WTC11 (cell line): Measurements from ENCODE around the gene PRDX2. TPM values are rescaled to one million over a fixed set of nuclear protein-coding genes. Genes with fewer than 3 reads are reported as not detected.

Source experiments
- ATAC-seq: fragments of 200-7000 bp; cut with Tn5 transposase; 2 replicates; pipeline ENCODE4 v1.10.0; 2021; ENCODE audit warnings: mild to moderate bottlenecking, moderate library complexity
- CTCF ChIA-PET: fragments of 300-600 bp; sonication (Branson Sonifier 250); formaldehyde crosslinking; loops from one replicate; lab custom pipeline; 2021; ENCODE audit warnings: antibody characterized with exemption; lab: Charles Lee
- POLR2A ChIA-PET: fragments of 350-600 bp; sonication (Branson Sonifier 250); formaldehyde crosslinking; loops from one replicate; lab custom pipeline; 2021; ENCODE audit warnings: antibody characterized with exemption; lab: Charles Lee
- DNase-seq: peaks from one replicate; pipeline ENCODE4 v3.0.0; 2021; ENCODE audit warnings: low spot score
- H3K27ac Mint-ChIP-seq: 2 replicates; pipeline ENCODE4 v1.8.0; 2021; ENCODE audit warnings: mixed read lengths
- H3K27me3 Mint-ChIP-seq: 2 replicates; pipeline ENCODE4 v1.8.0; 2021; ENCODE audit warnings: low read depth, mild to moderate bottlenecking, moderate library complexity, mixed read lengths
- H3K36me3 Mint-ChIP-seq: 2 replicates; pipeline ENCODE4 v1.8.0; 2021; ENCODE audit warnings: mixed read lengths
- H3K4me1 Mint-ChIP-seq: 2 replicates; pipeline ENCODE4 v1.8.0; 2022; ENCODE audit warnings: mixed read lengths
- H3K4me3 Mint-ChIP-seq: 2 replicates; pipeline ENCODE4 v1.8.0; 2021; ENCODE audit warnings: mild to moderate bottlenecking, moderate library complexity, mixed read lengths
- H3K9me3 Mint-ChIP-seq: 2 replicates; pipeline ENCODE4 v1.8.0; 2021; ENCODE audit warnings: mixed read lengths
- AFF4 ChIP-seq: sonication (generic); formaldehyde crosslinking; IDR thresholded peaks from 2 replicates; pipeline ENCODE4 v1.8.1; 2023; ENCODE audit warnings: mild to moderate bottlenecking, missing genetic modification reagents, borderline replicate concordance
- ARID4B ChIP-seq: sonication (generic); formaldehyde crosslinking; IDR thresholded peaks from 2 replicates; pipeline ENCODE4 v1.8.0; 2023; ENCODE audit warnings: missing genetic modification reagents, mild to moderate bottlenecking, borderline replicate concordance
- EMX1 ChIP-seq: fragments of 250-450 bp; sonication (Bioruptor Pico); IDR thresholded peaks from 2 replicates; pipeline ENCODE4 v1.8.0; 2021; ENCODE audit warnings: mild to moderate bottlenecking
- FOXK1 ChIP-seq: sonication (generic); formaldehyde crosslinking; IDR thresholded peaks from 2 replicates; pipeline ENCODE4 v1.8.0; 2022; ENCODE audit warnings: mild to moderate bottlenecking, moderate library complexity, missing genetic modification reagents
- GTF2I ChIP-seq: fragments of 250-450 bp; sonication (Bioruptor Pico); conservative IDR thresholded peaks from 2 replicates; pipeline ENCODE4 v1.4.0; 2021; ENCODE audit warnings: mild to moderate bottlenecking
- JAZF1 ChIP-seq: fragments of 250-450 bp; sonication (Bioruptor Pico); IDR thresholded peaks from 2 replicates; pipeline ENCODE4 v1.9.0; 2021; ENCODE audit warnings: moderate library complexity, mild to moderate bottlenecking, inconsistent platforms
- MAX ChIP-seq: sonication (generic); formaldehyde crosslinking; IDR thresholded peaks from 2 replicates; pipeline ENCODE4 v1.8.0; 2022; ENCODE audit warnings: mild to moderate bottlenecking, missing genetic modification reagents
- MYBL2 ChIP-seq: sonication (generic); formaldehyde crosslinking; IDR thresholded peaks from 2 replicates; pipeline ENCODE4 v1.8.1; 2023; ENCODE audit warnings: mild to moderate bottlenecking, moderate library complexity, missing genetic modification reagents
- PRDM15 ChIP-seq: sonication (generic); formaldehyde crosslinking; IDR thresholded peaks from 2 replicates; pipeline ENCODE4 v1.8.0; 2022; ENCODE audit warnings: missing genetic modification reagents
- PREB ChIP-seq: sonication (generic); formaldehyde crosslinking; IDR thresholded peaks from 2 replicates; pipeline ENCODE4 v1.8.1; 2022; ENCODE audit warnings: mild to moderate bottlenecking, missing genetic modification reagents, moderate library complexity, borderline replicate concordance
- PRRX2 ChIP-seq: fragments of 250-450 bp; sonication (Bioruptor Pico); IDR thresholded peaks from 2 replicates; pipeline ENCODE4 v1.8.0; 2021; ENCODE audit warnings: mild to moderate bottlenecking
- RORB ChIP-seq: fragments of 250-450 bp; sonication (Bioruptor Pico); IDR thresholded peaks from 2 replicates; pipeline ENCODE4 v1.9.0; 2021; ENCODE audit warnings: mild to moderate bottlenecking
- TEAD1 ChIP-seq: sonication (generic); formaldehyde crosslinking; IDR thresholded peaks from 2 replicates; pipeline ENCODE4 v1.8.0; 2022; ENCODE audit warnings: mild to moderate bottlenecking, missing genetic modification reagents
- USF2 ChIP-seq: sonication (generic); formaldehyde crosslinking; IDR thresholded peaks from 2 replicates; pipeline ENCODE4 v1.8.1; 2023; ENCODE audit warnings: mild to moderate bottlenecking, missing genetic modification reagents, moderate library complexity
- ZBTB21 ChIP-seq: sonication (generic); formaldehyde crosslinking; IDR thresholded peaks from 2 replicates; pipeline ENCODE4 v1.8.1; 2023; ENCODE audit warnings: mild to moderate bottlenecking, missing genetic modification reagents, borderline replicate concordance
- ZNF396 ChIP-seq: fragments of 250-450 bp; sonication (Bioruptor Pico); IDR thresholded peaks from 2 replicates; pipeline ENCODE4 v1.8.0; 2021; ENCODE audit warnings: mild to moderate bottlenecking, moderate library complexity, borderline replicate concordance
- ZNF512 ChIP-seq: sonication (generic); formaldehyde crosslinking; IDR thresholded peaks from 2 replicates; pipeline ENCODE4 v1.8.1; 2022; ENCODE audit warnings: missing genetic modification reagents, borderline replicate concordance
- ZSCAN18 ChIP-seq: fragments of 250-450 bp; sonication (Bioruptor Pico); IDR thresholded peaks from 2 replicates; pipeline ENCODE4 v2.1.2; 2022; ENCODE audit warnings: mild to moderate bottlenecking, moderate library complexity
- total RNA-seq: library from RNA; stranded (reverse); gene quantifications from 3 replicates; pipeline ENCODE4 v1.2.3, GENCODE V29; 2021

Gene PRDX2
- total RNA-seq, 1 experiment from 2014 or later = 378 TPM

GRCh38 chr19:12782424-12783290 lies 18.9 kb downstream of the PRDX2 start:
- H3K27me3 Mint-ChIP-seq = no peaks in the 10 kb centered on the region; the same call in 1 of the 2 replicates
- peaks cover 19% of the 10 kb centered on the region for H3K4me1 Mint-ChIP-seq
- no peaks in the 10 kb centered on the region for H3K36me3 Mint-ChIP-seq
- H3K4me3 Mint-ChIP-seq = peak overlapping the region; percentile 77
- ChIA-PET POLR2A (interaction anchor here (1.1 to 1.7 kb wide), 2 partner anchors 9 to 11 kb away, joined by 4 to 6 read pairs; partner anchors contain the start of gene JUNB), CTCF (interaction anchor here (0.7 to 1.8 kb wide), 9 partner anchors 10 to 103 kb away, joined by 3 to 10 read pairs (median 6); no protein-coding TSS in a partner anchor)
- DNase-seq = peak; percentile 63
- H3K27ac Mint-ChIP-seq = no peak overlapping the region
- no peak for ATAC-seq
- H3K9me3 Mint-ChIP-seq = no peaks in the 10 kb centered on the region
- TF ChIP-seq GTF2I (CRISPR knock-in tag) (no peak), ZBTB21 (CRISPR knock-in tag) (no peak), MAX (CRISPR knock-in tag) (0 out of 2 replicates have a peak, but pooled peaks have one; percentile 16), ZSCAN18 (0 out of 2 replicates have a peak, but pooled peaks have one; percentile 32), ARID4B (no peak), ZNF396 (no peak), MYBL2 (CRISPR knock-in tag) (no peak), PRRX2 (no peak), RORB (CRISPR knock-in tag) (no peak), PREB (CRISPR knock-in tag) (no peak), ZNF512 (CRISPR knock-in tag) (no peak), USF2 (peak; percentile 24; the same call in 1 of the 2 replicates), EMX1 (CRISPR knock-in tag) (0 out of 2 replicates have a peak, but pooled peaks have one; percentile 51), FOXK1 (CRISPR knock-in tag) (peak; percentile 40; the same call in 1 of the 2 replicates), AFF4 (CRISPR knock-in tag) (no peak), TEAD1 (no peak), JAZF1 (CRISPR knock-in tag) (no peak), PRDM15 (no peak)
